Activated CD8-positive, alpha-beta memory T cell treated with anti-CD3 and anti-CD28 coated beads for 24 hours (primary cell): ENCODE data around the gene FRMD8.

Source experiments
- DNase-seq: peaks from one replicate; pipeline ENCODE4 v3.0.0-alpha.2; 2020

FRMD8 gene

DNA sequence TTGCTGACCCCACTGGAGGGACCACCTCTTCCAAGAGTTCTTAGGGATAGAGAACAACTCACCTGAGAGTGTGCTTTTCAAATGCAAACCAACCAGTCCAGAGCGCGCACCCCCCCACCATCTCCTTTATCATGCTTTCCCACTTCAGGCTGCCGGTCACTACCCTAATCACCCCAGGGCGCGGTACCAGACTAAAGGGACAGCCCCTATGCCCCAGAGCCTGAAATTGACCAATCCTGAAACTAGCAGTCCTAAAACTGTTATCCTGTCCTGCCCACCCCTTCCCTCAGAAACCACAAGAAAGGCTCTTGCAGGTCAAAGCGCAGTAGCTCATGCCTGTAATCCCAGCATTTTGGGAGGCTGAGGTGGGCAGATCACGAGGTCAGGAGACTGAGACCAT is 73.1 kb downstream of the FRMD8 start:
- no peak for DNase-seq
